WTC11 (cell line): Measurements from ENCODE around the gene MLX.

Experiments
- CREM ChIP-seq: sonication (generic); formaldehyde crosslinking; IDR thresholded peaks from 2 replicates; pipeline ENCODE4 v1.8.1; 2022; ENCODE audit warnings: mild to moderate bottlenecking, missing genetic modification reagents, moderate library complexity
- JUN ChIP-seq: sonication (generic); formaldehyde crosslinking; IDR thresholded peaks from 2 replicates; pipeline ENCODE4 v1.8.0; 2023; ENCODE audit warnings: mild to moderate bottlenecking, missing genetic modification reagents
- SP1 ChIP-seq: sonication (generic); formaldehyde crosslinking; conservative IDR thresholded peaks from 2 replicates; pipeline ENCODE4 v1.8.1; 2022; ENCODE audit warnings: missing genetic modification reagents
- ZNF416 ChIP-seq: fragments of 250-450 bp; sonication (Bioruptor Pico); IDR thresholded peaks from 2 replicates; pipeline ENCODE4 v1.9.0; 2021; ENCODE audit warnings: mild to moderate bottlenecking, inconsistent platforms
- TF ChIP-seq, protein P1 (sequence below): sonication (generic); formaldehyde crosslinking; IDR thresholded peaks from 2 replicates; pipeline ENCODE4 v1.8.0; 2022; ENCODE audit warnings: mild to moderate bottlenecking, missing genetic modification reagents
- TF ChIP-seq, protein P2 (sequence below): sonication (generic); formaldehyde crosslinking; IDR thresholded peaks from 2 replicates; pipeline ENCODE4 v1.8.0; 2022; ENCODE audit warnings: mild to moderate bottlenecking, missing genetic modification reagents
- TF ChIP-seq, protein P3 (sequence below): sonication (generic); formaldehyde crosslinking; IDR thresholded peaks from 2 replicates; pipeline ENCODE4 v1.8.1; 2023; ENCODE audit warnings: mild to moderate bottlenecking, missing genetic modification reagents, moderate library complexity
- TF ChIP-seq, protein P4 (sequence below): sonication (generic); formaldehyde crosslinking; IDR thresholded peaks from 2 replicates; pipeline ENCODE4 v1.8.1; 2022; ENCODE audit warnings: mild to moderate bottlenecking, moderate library complexity, missing genetic modification reagents
- TF ChIP-seq, protein P5 (sequence below): sonication (generic); formaldehyde crosslinking; conservative IDR thresholded peaks from 2 replicates; pipeline ENCODE4 v1.8.1; 2023; ENCODE audit warnings: mild to moderate bottlenecking, low read depth, missing genetic modification reagents, moderate library complexity

DNA sequence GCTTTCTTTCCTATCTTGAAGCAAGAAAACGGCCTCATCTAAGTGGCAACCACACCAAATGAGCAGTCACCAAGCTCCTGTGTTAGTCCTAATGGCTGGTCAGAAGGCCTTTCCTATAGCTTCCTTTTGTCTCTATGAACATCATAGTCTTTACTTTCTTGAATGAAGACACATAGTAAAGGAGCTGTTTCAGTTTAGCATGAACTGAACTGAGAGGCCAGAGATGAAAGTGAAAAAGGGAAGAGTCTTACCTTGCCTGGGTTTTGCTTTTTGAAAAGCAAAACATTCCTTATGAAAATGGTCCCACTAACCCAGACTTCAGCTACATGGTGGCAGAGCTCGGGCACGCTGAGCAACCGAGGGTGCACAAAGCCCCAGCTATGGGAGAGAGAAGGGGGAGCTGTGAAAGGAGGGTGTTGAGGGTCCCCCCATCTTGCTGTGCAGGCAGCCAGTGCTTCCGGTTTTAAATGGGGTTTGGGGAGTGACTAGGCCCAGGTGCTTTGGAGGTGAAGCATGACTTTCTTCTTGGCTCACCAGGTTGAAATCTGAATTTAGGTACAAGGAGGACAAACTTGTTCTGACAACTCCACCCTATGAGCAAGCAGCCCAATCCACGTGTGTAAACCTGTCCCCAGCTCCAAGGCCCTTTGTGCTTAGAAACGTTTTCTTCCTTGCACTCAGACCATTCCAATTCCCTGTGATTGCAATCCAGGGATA is 19.8 kb downstream of the MLX start:
- TF ChIP-seq, protein P1, sequence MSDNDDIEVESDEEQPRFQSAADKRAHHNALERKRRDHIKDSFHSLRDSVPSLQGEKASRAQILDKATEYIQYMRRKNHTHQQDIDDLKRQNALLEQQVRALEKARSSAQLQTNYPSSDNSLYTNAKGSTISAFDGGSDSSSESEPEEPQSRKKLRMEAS, result no peak
- TF ChIP-seq, protein P2, sequence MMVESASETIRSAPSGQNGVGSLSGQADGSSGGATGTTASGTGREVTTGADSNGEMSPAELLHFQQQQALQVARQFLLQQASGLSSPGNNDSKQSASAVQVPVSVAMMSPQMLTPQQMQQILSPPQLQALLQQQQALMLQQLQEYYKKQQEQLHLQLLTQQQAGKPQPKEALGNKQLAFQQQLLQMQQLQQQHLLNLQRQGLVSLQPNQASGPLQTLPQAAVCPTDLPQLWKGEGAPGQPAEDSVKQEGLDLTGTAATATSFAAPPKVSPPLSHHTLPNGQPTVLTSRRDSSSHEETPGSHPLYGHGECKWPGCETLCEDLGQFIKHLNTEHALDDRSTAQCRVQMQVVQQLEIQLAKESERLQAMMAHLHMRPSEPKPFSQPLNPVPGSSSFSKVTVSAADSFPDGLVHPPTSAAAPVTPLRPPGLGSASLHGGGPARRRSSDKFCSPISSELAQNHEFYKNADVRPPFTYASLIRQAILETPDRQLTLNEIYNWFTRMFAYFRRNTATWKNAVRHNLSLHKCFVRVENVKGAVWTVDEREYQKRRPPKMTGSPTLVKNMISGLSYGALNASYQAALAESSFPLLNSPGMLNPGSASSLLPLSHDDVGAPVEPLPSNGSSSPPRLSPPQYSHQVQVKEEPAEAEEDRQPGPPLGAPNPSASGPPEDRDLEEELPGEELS, result no peak
- TF ChIP-seq ZNF416 (CRISPR knock-in tag) (no peak), SP1 (CRISPR knock-in tag) (no peak), CREM (CRISPR knock-in tag) (no peak), JUN (CRISPR knock-in tag) (no peak)
- TF ChIP-seq, protein P3, sequence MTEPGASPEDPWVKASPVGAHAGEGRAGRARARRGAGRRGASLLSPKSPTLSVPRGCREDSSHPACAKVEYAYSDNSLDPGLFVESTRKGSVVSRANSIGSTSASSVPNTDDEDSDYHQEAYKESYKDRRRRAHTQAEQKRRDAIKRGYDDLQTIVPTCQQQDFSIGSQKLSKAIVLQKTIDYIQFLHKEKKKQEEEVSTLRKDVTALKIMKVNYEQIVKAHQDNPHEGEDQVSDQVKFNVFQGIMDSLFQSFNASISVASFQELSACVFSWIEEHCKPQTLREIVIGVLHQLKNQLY (CRISPR knock-in tag), result no peak
- TF ChIP-seq, protein P4, sequence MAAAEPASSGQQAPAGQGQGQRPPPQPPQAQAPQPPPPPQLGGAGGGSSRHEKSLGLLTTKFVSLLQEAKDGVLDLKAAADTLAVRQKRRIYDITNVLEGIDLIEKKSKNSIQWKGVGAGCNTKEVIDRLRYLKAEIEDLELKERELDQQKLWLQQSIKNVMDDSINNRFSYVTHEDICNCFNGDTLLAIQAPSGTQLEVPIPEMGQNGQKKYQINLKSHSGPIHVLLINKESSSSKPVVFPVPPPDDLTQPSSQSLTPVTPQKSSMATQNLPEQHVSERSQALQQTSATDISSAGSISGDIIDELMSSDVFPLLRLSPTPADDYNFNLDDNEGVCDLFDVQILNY (CRISPR knock-in tag), result no peak
- TF ChIP-seq, protein P5, sequence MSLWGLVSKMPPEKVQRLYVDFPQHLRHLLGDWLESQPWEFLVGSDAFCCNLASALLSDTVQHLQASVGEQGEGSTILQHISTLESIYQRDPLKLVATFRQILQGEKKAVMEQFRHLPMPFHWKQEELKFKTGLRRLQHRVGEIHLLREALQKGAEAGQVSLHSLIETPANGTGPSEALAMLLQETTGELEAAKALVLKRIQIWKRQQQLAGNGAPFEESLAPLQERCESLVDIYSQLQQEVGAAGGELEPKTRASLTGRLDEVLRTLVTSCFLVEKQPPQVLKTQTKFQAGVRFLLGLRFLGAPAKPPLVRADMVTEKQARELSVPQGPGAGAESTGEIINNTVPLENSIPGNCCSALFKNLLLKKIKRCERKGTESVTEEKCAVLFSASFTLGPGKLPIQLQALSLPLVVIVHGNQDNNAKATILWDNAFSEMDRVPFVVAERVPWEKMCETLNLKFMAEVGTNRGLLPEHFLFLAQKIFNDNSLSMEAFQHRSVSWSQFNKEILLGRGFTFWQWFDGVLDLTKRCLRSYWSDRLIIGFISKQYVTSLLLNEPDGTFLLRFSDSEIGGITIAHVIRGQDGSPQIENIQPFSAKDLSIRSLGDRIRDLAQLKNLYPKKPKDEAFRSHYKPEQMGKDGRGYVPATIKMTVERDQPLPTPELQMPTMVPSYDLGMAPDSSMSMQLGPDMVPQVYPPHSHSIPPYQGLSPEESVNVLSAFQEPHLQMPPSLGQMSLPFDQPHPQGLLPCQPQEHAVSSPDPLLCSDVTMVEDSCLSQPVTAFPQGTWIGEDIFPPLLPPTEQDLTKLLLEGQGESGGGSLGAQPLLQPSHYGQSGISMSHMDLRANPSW (CRISPR knock-in tag), result no peak
